Activated CD4-positive, alpha-beta T cell treated with anti-CD3 and anti-CD28 coated beads, Interleukin-2, Interleukin-4, amounts not matched to agents 100 ng/mL and 50 ng/mL, durations not matched to agents 16 hours and 8 hours (primary cell): ENCODE data around the gene SHISA6.
"Not testable (repeated sequence)": the region's sequence is repeated elsewhere in the genome, so short reads cannot be mapped to it uniquely, and the experiment has no call there.

Experiments
- DNase-seq: peaks from one replicate; pipeline ENCODE4 v3.0.0-alpha.2; 2020; ENCODE audit warnings: low spot score

The SHISA6 gene

GRCh38 chr17:11303773-11304394 is 62.9 kb downstream of the SHISA6 start:
- no peak for DNase-seq

GRCh38 chr17:11304568-11304967 is 63.6 kb downstream of the SHISA6 start:
- DNase-seq, result no peak

DNA sequence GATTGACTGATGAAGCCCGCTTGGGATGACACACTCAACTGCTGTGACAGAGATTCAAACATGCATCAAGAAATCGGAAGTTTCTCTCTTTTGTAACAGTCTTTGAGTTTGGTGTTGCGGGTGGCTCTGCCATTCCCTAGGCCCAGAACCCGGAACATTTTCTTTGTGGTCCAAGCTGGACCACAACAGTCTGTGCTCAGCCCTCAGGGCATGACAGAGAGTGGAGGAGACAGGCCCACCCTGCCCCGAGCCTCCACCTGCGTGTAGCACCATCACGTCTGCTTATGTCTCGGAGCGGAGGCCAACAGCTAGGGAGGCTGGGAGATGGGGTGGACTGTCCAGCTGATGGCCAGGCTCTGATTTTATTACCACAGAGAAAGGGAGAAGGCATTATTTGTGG is 64.5 kb downstream of the SHISA6 start:
- no peak for DNase-seq

DNA sequence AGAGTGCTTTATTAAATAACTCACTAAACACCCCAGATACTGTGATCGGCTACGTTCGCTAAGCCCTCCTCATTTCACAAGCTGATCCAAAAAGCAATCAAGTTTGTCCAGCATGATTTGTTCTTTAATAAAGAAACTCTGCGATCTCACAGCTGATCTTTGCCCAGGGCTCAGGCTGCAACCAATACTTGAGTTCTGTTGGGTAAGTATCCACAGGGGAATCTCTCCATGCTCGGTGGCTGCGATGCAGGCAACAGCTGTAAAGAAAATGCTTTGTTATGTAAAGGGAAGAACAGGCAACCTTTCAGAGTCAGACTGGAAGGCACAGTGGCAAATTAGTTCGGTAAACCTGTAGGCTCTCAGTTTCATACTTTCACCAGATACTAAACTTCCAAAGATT is 67.5 kb downstream of the SHISA6 start:
- DNase-seq, result no peak

GRCh38 chr17:11309033-11309432 is 68.0 kb downstream of the SHISA6 start:
- no peak for DNase-seq

GRCh38 chr17:11309850-11310249 is 68.8 kb downstream of the SHISA6 start:
- no peak for DNase-seq

DNA sequence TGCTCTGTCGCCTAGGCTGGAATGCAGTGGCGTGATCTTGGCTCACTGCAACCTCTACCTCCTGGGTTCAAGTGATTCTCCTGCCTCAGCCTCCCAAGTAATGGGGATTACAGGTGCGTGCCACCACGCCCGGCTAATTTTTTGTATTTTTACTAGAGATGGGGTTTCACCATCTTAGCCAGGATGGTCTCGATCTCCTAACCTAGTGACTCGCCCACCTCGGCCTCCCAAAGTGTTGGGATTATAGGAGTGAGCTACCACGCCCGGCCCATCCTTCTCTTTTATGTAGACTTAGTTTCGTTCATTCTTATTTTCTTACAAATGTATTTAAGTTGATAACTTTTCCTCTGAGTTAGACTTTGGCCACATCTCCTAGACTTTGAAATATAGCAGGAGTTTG is 75.4 kb downstream of the SHISA6 start:
- not testable (repeated sequence) for DNase-seq

DNA sequence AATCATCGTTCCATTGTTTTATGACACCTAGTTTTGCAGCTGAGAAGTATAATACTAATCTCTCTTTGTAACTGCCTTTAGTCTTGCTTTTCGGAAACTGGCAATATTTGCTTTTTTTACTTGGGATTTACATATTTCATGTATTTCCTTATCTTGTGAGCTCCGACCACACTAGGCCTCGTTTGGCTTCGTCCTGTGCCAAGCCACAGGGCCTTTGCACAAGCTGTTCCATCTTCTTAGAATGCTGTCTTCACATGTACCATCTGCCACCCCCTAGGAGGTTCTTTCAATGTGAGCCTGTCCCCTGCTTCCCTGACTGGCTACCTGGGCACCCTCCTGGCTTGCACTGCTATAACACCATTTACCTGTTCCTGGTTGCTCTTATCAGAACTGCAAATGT is 77.2 kb downstream of the SHISA6 start:
- no peak for DNase-seq

- DNase-seq, result no peak
Measured at GRCh38 chr17:11319894-11320293, 78.9 kb downstream of the SHISA6 start.

- DNase-seq, result no peak
Measured at GRCh38 chr17:11324021-11324420, 83.0 kb downstream of the SHISA6 start.

DNA sequence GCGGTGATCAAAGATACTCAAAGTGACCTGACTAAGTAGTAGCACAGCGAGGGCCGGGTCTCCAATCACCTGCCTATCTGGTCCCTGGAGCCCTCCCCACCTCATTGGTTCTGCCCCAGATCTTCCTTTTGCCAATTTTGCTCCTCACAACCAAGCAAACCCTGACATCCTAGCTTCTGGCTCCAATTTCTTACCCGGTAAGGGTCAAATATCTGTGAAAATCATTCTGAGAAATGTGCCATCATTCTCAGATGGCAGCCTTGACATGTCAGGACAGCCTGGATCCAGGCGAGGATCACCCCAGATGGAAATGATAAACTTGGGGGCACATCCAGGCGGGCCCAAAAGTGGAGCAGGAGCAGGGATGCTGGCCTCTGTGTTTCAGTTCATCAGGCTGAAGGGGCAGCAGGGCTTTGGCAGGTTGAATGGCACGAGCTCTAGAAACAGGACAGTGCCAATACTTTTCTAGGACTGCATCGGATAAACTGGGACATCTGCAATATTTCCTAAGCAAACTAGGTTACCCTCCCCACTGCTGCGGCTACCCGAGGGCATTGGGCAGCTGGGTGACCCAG is 83.9 kb downstream of the SHISA6 start:
- DNase-seq, result no peak

DNA sequence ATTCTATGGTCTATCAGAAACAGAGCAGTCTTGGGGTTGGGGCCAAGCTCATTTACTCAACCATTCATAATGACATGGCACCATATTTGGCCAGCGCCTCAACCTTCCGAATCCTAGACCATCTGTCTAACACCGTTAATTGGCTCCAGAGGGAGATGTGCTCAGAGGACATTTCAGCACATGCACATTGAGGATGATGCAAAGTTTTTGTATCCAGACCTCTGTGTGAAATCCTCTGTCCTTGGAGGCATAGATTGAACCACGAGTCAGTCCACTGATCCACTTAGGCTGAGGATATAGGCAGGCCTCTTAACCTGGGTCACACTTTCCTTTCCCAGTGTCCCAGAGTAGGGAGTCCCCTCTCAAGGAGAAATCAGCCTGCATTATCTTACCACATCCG is 85.5 kb downstream of the SHISA6 start:
- no peak for DNase-seq

DNA sequence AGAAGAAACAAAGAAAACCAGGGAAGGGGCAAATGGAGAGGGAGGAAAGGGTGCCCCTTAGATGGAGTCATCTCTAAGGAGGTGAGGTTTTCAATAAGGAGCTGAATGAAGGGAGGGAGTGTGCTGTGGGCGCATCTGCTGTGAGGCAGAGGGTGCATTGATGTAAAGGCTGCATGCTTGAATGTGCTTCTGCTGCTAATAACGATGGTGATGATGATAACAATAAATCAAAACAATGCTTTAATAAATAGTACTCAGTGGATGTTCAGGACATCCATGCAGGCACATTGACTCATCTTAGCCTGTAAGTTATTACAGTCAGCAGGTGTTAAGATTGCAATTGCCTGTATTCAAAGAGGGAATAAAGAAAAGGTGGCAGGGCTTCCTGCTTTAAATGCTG is 87.8 kb downstream of the SHISA6 start:
- no peak for DNase-seq

GRCh38 chr17:11330006-11330405 is 89.0 kb downstream of the SHISA6 start:
- no peak for DNase-seq

DNA sequence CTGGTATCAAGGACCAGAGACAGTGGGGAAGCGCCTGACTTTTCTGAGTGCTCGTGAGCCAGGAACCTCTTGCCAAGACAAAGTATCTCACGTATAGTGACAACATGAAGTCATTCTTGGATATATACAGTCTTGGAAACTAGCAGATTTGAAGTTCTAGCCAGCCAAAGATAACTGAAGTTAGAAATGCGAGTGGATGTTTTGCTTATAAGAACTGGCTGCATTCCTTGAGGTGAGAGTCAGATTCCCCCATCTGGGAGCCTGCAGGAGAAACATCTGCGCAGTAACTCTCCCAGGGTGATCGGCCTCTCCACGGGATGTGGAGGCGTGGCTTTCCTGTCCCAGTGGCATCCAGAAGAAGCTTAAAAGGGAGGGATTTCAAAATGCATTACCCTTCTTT is 89.8 kb downstream of the SHISA6 start:
- no peak for DNase-seq

- DNase-seq, result no peak
Measured at GRCh38 chr17:11331547-11332513, 90.8 kb downstream of the SHISA6 start.

- no peak for DNase-seq
Measured at GRCh38 chr17:11332706-11333105, 91.7 kb downstream of the SHISA6 start.

DNA sequence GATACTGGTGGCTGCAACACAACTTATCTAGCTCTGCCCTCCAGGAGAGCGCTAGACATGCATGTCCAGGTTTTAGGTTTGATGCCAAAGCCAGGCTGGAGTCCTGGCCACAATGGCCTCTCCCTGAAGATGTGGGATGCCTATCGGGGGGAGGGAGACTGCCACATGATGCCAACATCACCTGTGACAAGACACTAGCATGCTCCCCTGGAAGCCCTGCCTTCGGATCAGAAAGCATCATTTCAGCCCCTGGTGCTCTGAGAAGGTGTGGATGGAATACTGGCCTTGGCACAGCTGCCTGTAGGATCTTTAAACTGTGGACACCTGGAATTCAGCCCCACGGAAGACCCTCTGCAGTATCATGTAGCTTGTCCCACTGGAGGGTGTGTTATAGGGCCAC is 93.5 kb downstream of the SHISA6 start:
- no peak for DNase-seq

- DNase-seq, result no peak
Measured at GRCh38 chr17:11336290-11336689, 95.3 kb downstream of the SHISA6 start.

DNA sequence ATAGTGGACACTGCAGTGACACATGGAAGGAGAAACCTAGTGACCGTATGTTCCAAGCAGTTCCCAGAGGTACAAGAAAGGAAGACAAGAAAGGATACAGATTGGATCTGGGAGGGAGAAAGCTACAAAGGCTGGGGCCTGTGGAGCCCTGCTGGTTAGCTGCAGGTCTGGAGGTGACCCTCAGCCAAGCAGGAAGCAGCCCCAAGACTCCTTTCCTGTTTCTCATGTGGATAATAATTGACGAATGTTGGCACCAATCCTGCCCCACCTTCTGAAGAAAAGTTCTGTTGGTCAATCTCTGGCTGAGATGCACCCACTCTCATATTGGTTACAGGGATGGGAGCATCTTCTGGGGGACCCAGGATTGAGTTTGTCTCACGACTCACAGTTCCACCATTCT is 99.8 kb downstream of the SHISA6 start:
- DNase-seq, result no peak

DNA sequence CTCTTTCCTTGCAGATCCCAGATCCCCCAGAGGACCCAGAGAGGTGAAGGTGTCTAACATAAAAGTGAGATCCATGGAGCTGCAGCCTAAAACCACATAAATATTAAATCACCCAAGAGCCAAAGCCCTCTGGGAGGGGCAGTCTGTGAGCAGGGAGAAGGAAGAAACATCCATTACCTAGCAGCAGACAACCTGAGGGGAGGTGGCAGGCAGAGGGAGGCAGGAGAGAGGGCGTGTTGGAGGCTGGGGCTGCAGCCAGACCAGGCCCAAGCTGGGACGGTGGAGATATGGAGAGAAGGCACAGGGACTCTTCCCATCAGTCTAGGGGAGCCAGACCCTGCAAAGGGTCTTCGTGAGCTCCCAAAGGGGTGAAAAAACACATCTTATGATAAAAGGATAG is 101.1 kb downstream of the SHISA6 start:
- no peak for DNase-seq

DNA sequence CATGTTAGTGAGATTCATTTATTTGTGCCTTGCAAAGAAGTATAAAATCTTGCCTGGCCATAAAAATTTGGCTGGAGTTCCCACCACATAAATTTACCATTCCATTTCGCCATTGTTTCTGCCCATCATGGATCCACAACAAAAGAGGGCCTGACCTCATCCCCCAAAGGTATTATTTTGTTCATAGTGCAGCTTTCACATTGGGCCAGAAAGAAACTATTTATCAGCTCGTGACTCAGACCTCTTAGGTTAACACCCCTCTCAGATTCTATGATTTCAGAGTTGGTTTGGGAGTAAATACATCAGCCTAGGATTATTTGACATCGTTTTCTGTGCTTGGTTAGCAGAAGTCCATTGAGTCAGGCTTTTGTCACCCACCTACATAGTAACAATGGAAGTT is 108.1 kb downstream of the SHISA6 start:
- no peak for DNase-seq

DNA sequence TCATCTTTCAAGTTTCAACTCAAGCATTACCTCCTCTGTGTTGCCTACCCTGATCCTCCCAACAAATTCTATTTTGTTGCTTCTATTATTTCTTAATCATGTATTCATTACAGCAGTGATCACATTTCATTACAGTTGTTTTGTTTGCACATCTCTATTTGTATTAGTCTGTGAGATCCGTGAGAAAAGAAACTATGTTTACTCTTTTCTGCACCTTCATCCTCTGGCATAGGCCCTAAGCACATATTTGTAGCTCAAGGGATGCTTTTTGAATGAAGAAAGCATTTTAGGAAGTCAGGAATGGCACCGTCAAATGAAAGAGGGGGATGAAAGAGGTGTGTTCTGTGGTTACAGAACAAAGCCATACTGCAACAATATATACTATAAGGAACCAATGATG is 110.5 kb downstream of the SHISA6 start:
- no peak for DNase-seq
